Measurements from ENCODE around the gene PTCD1. TPM values are rescaled to one million over a fixed set of nuclear protein-coding genes. Genes with fewer than 3 reads are reported as not detected.

The PTCD1 gene
- total and polyA plus RNA-seq, 9 of the 15 experiments (the other 6 are each of a cell fraction or from before 2014, with no cell fraction given) = 0.46 to 17.1 (median 6.2) TPM

DNA sequence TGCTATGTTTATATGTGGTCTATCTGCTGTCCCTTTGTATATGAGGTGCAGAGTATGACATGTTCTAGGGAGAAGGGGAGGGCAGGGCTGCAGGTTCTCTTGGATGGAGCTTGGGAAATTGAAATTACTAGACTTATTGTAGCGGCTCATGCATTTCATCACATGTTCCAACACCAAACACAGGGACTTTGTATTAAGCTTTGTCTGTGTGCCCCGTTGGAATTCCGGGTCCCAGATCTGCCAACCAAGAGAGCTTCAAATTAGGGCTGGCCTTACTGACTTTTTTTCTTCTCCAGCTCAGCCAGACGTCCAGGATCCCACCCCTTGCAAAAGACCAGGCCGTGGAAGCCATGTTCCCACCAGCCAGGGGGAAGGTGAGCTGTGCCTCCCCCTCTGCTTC lies 37.5 kb upstream of the PTCD1 start:
- Histone ChIP-seq H3K27me3 (ENCODE audit: control insufficient read depth in 2 of 2, insufficient read depth in 2 of 2, low read length in 2 of 2) (no peaks in the 10 kb centered on the region), H2AFZ (ENCODE audit: low read depth, low read length) (no peak overlapping the region), H3K4me2 (ENCODE audit: insufficient read depth, low read length) (no peak overlapping the region), H4K20me1 (replicated peaks; ENCODE audit: control insufficient read depth, insufficient read depth, low read length) (peaks cover 4% of the 10 kb centered on the region; the same call in 1 of the 2 replicates), H3K9ac (ENCODE audit: insufficient read depth in 1 of 2, low read depth in 2 of 2, low read length in 2 of 2) (0 out of 4 replicates have a peak overlapping the region, but pooled peaks of 1 of the 2 experiments have one; percentile 15), H3K36me3 (ENCODE audit: control insufficient read depth, insufficient read depth, low read length) (peaks cover 63% of the 10 kb centered on the region), H3K4me3 (no peak overlapping the region), H3K9me3 (replicated peaks; ENCODE audit: control insufficient read depth, insufficient read depth, low read depth, low read length) (no peaks in the 10 kb centered on the region), H3K4me1 (replicated peaks in 1 of 2; ENCODE audit: control insufficient read depth in 2 of 2, insufficient read depth in 2 of 2, low read length in 2 of 2) (peaks cover 9 to 20% of the 10 kb centered on the region in 2 experiments; a peak in 4 of 5 replicates), H3K79me2 (ENCODE audit: control insufficient read depth, insufficient read depth, low read length) (peaks cover 80% of the 10 kb centered on the region), H3K9me1 (ENCODE audit: control insufficient read depth, insufficient read depth, low read length) (peaks cover 2% of the 10 kb centered on the region), H3K27ac (ENCODE audit: extremely low read depth, low read depth, low read length) (no peak overlapping the region)
- ChIA-PET CTCF (ENCODE audit: low intra/inter-chr PET ratio) (no interaction called here), POLR2A (interaction anchor here (0.6 to 1.4 kb wide), 8 partner anchors 10 to 218 kb away, joined by 3 to 6 read pairs (median 4); no protein-coding TSS in a partner anchor)
- ATAC-seq (no peak), DNase-seq (ENCODE audit: extremely low read depth in 1 of 4, low spot score in 3 of 4) (no peak), FAIRE-seq (no peak)
- BruUV-seq (replicated peaks) = no TSS peak
- WGBS (ENCODE audit: insufficient coverage, low coverage, missing lambda C conversion rate) = 80% methylated on average over 5 of the region's 5 CpGs
- in situ Hi-C loops (cut with MboI) = no loop called here
- TF ChIP-seq BRCA1 (IDR thresholded peaks at IDR 0.05) = no peak
- 0 out of 2 replicates have a peak, but pooled peaks have one; percentile 43 for TF ChIP-seq BRCA1 (CRISPR knock-in tag; IDR thresholded peaks at IDR 0.05)
- no peak for TF ChIP-seq ZKSCAN3 (CRISPR knock-in tag; IDR thresholded peaks at IDR 0.05)
- intact Hi-C loops (cut with micrococcal nuclease) = loop anchor here (10.0 kb wide), 1 partner anchor 79 kb away; the partner anchor contains the start of genes FAM200A and ZNF655

DNA sequence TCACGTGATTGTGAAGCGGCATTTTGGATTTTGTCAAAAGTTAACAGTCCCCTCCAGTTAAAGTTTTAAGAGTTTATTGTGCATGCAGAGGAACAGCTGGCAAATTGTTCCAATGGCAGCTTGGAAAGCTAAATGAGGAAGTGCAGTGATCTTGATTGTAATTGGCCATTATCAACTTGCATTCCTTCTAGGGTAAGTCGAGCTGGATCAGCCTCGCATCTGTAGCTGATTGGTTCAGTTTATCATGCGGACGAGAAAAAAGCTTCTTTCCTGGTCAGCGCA lies 34.7 kb upstream of the PTCD1 start:
- in situ Hi-C loops (cut with MboI) (no loop called here), intact Hi-C loops (cut with micrococcal nuclease) (loop anchor here (10.0 kb wide), 1 partner anchor 82 kb away; the partner anchor contains the start of genes FAM200A and ZNF655)
- Histone ChIP-seq H3K4me3 (peak overlapping the region; percentile 92), H2AFZ (ENCODE audit: low read depth, low read length) (peak overlapping the region; percentile 80), H3K36me3 (ENCODE audit: control insufficient read depth, insufficient read depth, low read length) (peaks cover 34% of the 10 kb centered on the region), H3K4me2 (ENCODE audit: insufficient read depth, low read length) (peak overlapping the region; percentile 95), H3K27ac (ENCODE audit: extremely low read depth, low read depth, low read length) (peak overlapping the region; percentile 92), H3K9me3 (replicated peaks; ENCODE audit: control insufficient read depth, insufficient read depth, low read depth, low read length) (no peaks in the 10 kb centered on the region), H3K9ac (ENCODE audit: insufficient read depth in 1 of 2, low read depth in 2 of 2, low read length in 2 of 2) (peak overlapping the region; percentile 85 to 97), H3K79me2 (ENCODE audit: control insufficient read depth, insufficient read depth, low read length) (peaks cover 59% of the 10 kb centered on the region), H3K27me3 (ENCODE audit: control insufficient read depth in 2 of 2, insufficient read depth in 2 of 2, low read length in 2 of 2) (no peaks in the 10 kb centered on the region), H4K20me1 (replicated peaks; ENCODE audit: control insufficient read depth, insufficient read depth, low read length) (no peaks in the 10 kb centered on the region; the same call in 1 of the 2 replicates), H3K4me1 (replicated peaks in 1 of 2; ENCODE audit: control insufficient read depth in 2 of 2, insufficient read depth in 2 of 2, low read length in 2 of 2) (peaks cover 7 to 18% of the 10 kb centered on the region in 2 experiments; a peak in 4 of 5 replicates), H3K9me1 (ENCODE audit: control insufficient read depth, insufficient read depth, low read length) (no peaks in the 10 kb centered on the region)
- BruUV-seq (replicated peaks) = TSS peak; percentile 79
- ChIA-PET POLR2A (interaction anchor here (0.7 to 1.7 kb wide), 10 partner anchors 9 to 85 kb away, joined by 3 to 8 read pairs (median 3); partner anchors contain the start of genes ZKSCAN5, ZNF394 and ZNF655), CTCF (ENCODE audit: low intra/inter-chr PET ratio) (no interaction called here)
- WGBS (ENCODE audit: insufficient coverage, low coverage, missing lambda C conversion rate) = 2% methylated on average over 7 of the region's 7 CpGs
- DNase-seq (ENCODE audit: extremely low read depth in 1 of 4, low spot score in 3 of 4) (peak in 3 of 4 experiments; percentile 20 to 87 (median 79)), FAIRE-seq (peak; percentile 96), ATAC-seq (peak; percentile 47)
- TF ChIP-seq HMGN3 (IDR thresholded peaks at IDR 0.05; ENCODE audit: borderline replicate concordance, extremely low read depth, insufficient read length, low read depth, low read length) (no peak), TBP (optimal IDR thresholded peaks at IDR 0.05; ENCODE audit: low read depth, low read length) (peak; percentile 47), CHCHD3 (CRISPR knock-in tag; IDR thresholded peaks at IDR 0.05) (0 out of 2 replicates have a peak, but pooled peaks have one; percentile 70), SRF (CRISPR knock-in tag; IDR thresholded peaks at IDR 0.05) (peak in 1 of 2 experiments; percentile 92; a peak in 2 of 4 replicates), TEAD1 (CRISPR knock-in tag; IDR thresholded peaks at IDR 0.05) (peak in 1 of 2 experiments; percentile 82; a peak in 2 of 4 replicates), SAP30 (IDR thresholded peaks at IDR 0.05; ENCODE audit: borderline replicate concordance, insufficient read depth, low read depth, low read length, poor library complexity, severe bottlenecking) (peak; percentile 55), GATAD2A (IDR thresholded peaks at IDR 0.05) (no peak)
- TF ChIP-seq, protein P1, sequence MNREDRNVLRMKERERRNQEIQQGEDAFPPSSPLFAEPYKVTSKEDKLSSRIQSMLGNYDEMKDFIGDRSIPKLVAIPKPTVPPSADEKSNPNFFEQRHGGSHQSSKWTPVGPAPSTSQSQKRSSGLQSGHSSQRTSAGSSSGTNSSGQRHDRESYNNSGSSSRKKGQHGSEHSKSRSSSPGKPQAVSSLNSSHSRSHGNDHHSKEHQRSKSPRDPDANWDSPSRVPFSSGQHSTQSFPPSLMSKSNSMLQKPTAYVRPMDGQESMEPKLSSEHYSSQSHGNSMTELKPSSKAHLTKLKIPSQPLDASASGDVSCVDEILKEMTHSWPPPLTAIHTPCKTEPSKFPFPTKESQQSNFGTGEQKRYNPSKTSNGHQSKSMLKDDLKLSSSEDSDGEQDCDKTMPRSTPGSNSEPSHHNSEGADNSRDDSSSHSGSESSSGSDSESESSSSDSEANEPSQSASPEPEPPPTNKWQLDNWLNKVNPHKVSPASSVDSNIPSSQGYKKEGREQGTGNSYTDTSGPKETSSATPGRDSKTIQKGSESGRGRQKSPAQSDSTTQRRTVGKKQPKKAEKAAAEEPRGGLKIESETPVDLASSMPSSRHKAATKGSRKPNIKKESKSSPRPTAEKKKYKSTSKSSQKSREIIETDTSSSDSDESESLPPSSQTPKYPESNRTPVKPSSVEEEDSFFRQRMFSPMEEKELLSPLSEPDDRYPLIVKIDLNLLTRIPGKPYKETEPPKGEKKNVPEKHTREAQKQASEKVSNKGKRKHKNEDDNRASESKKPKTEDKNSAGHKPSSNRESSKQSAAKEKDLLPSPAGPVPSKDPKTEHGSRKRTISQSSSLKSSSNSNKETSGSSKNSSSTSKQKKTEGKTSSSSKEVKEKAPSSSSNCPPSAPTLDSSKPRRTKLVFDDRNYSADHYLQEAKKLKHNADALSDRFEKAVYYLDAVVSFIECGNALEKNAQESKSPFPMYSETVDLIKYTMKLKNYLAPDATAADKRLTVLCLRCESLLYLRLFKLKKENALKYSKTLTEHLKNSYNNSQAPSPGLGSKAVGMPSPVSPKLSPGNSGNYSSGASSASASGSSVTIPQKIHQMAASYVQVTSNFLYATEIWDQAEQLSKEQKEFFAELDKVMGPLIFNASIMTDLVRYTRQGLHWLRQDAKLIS (CRISPR knock-in tag; IDR thresholded peaks at IDR 0.05) = peak; percentile 26; the same call in 1 of the 2 replicates
